RPMI7951 (cell line): ENCODE data around the gene CSF1. TPM values are rescaled to one million over a fixed set of nuclear protein-coding genes. Genes with fewer than 3 reads are reported as not detected.
"Not testable (repeated sequence)": the region's sequence is repeated elsewhere in the genome, so short reads cannot be mapped to it uniquely, and the experiment has no call there.

Experiments used
- DNase-seq: peaks from one replicate; pipeline ENCODE4 v3.0.0-alpha.2; 2012; ENCODE audit warnings: low read depth
- total RNA-seq: library from RNA; depleted of rRNA; stranded (reverse); fragments of >200 nt; shearing (Covaris generic); gene quantifications from 2 replicates; pipeline ENCODE4 v1.2.3, GENCODE V29; 2014

Gene CSF1
- total RNA-seq, 1 experiment from 2014 or later, result 35.4 TPM

DNA sequence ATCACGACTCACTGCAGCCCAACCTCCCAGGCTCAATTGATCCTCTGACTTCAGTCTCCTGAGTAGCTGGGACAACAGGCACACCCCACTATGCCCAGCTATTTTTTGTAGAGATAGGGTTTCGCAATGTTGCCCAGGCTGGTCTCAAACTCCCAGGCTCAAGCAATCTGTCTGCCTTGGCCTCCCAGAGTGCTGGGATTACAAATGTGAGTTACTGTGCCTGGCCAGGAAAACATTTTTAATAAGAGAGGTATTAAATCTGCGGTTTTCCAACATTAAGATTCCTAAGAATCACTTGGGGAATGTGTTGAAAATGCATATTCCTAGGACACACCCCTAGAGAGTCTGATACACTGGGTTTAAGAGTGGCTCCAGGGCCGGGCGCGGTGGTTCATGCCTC is 8.7 kb downstream of the CSF1 start:
- DNase-seq, result no peak

DNA sequence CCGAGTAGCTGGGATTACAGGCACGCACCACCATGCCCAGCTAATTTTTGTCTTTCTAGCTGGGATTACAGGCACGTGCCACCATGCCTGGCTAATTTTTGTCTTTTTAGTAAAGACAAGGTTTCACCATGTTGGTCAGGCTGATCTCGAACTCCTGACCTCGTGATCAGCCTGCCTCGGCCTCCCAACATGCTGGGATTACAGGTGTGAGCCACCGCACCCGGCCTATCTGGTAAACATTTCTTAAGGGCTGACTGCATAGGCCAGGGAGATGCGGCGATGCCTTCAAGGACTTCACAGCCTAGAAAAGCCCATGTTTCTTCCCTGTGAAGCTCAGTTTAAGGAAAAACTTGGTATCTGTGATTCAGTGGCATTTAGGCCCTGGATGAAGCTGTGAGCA is 9.7 kb downstream of the CSF1 start:
- not testable (repeated sequence) for DNase-seq

DNA sequence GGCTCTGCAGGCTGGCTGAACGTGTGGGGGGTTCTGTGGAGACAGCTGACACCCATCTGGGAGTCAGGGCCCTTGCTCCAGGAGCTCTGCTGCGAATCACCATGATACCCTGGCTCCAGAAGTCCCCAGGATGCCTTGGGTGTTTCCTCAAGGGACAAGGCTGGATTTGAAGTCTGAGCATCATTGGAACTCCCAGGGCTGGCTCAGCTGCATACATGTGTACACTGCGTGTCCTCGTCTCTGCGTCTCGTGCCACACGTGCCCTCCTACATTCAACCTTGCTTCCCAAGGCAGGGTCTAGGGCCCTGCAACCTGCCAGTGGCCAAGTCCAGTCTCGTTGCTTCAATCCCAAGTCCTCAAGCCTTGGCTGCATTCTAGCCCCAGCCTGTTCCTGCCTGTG is 11.7 kb downstream of the CSF1 start:
- no peak for DNase-seq

DNA sequence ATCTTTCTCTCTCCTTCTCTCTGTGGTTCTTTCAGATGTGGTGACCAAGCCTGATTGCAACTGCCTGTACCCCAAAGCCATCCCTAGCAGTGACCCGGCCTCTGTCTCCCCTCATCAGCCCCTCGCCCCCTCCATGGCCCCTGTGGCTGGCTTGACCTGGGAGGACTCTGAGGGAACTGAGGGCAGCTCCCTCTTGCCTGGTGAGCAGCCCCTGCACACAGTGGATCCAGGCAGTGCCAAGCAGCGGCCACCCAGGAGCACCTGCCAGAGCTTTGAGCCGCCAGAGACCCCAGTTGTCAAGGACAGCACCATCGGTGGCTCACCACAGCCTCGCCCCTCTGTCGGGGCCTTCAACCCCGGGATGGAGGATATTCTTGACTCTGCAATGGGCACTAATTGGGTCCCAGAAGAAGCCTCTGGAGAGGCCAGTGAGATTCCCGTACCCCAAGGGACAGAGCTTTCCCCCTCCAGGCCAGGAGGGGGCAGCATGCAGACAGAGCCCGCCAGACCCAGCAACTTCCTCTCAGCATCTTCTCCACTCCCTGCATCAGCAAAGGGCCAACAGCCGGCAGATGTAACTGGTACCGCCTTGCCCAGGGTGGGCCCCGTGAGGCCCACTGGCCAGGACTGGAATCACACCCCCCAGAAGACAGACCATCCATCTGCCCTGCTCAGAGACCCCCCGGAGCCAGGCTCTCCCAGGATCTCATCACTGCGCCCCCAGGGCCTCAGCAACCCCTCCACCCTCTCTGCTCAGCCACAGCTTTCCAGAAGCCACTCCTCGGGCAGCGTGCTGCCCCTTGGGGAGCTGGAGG is 12.7 kb downstream of the CSF1 start:
- no peak for DNase-seq

DNA sequence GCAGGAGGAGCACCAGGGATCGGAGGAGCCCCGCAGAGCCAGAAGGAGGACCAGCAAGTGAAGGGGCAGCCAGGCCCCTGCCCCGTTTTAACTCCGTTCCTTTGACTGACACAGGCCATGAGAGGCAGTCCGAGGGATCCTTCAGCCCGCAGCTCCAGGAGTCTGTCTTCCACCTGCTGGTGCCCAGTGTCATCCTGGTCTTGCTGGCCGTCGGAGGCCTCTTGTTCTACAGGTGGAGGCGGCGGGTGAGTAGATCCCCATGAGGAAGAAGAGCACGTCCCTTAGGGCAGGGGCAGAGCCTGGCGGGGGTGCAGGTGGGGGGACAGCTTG is 13.3 kb downstream of the CSF1 start:
- DNase-seq, result no peak

DNA sequence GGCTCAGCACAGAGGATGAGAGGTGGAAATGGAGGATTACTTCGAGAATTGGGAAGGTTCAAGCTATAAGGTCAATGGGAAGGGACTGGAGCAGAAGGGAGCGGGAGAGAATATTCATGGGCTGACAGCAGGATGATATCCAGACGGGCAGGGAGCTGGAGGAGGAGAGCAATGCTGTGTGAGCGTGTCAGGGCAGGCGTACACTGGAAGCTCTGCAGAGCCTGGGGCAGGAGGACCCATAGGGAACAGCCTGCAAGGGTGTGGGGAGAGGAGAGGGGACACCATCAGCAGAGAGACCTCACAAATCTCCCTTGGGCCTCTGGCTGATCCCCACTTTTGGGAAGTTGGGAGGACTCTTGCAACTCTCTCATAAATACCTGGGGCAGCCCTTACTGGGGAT is 13.7 kb downstream of the CSF1 start:
- no peak for DNase-seq

DNA sequence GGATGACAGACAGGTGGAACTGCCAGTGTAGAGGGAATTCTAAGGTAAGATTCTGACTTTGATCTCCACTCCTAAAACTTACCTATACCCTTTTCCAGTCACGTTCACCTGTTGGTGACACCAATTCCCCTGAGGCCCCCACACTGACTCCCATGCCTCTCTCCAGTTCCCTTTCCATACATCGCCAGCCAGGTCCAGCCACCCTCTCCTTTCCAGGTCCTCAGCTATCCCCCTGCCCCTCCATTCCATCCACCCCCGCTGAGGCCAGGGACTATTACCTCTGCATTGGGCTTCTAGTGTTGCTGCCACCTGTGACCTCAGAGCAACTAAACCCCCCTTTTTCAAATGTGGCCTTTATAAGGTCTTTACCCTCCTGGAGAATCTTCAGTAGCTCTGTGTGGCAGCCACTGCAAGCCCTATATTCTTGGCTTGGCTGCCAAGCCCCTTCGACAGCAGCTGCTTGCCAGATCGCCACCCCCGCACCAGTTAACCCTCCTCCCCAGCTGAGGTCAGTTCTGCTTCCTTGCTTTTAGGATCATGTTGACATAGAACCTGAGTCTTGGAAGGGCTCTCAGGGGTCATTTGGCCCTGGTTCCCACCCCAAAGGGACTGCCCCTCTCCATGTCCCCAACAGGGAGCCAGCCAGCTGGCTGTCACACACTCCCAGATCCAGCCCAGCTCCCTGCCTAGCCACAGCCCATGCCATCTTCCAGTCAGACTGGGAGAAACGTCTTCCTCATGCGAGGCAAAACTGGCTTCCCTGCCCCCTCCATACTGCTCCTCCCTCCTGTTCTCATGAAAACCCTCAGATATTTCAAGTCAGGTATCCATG is 14.7 kb downstream of the CSF1 start:
- DNase-seq, result no peak

DNA sequence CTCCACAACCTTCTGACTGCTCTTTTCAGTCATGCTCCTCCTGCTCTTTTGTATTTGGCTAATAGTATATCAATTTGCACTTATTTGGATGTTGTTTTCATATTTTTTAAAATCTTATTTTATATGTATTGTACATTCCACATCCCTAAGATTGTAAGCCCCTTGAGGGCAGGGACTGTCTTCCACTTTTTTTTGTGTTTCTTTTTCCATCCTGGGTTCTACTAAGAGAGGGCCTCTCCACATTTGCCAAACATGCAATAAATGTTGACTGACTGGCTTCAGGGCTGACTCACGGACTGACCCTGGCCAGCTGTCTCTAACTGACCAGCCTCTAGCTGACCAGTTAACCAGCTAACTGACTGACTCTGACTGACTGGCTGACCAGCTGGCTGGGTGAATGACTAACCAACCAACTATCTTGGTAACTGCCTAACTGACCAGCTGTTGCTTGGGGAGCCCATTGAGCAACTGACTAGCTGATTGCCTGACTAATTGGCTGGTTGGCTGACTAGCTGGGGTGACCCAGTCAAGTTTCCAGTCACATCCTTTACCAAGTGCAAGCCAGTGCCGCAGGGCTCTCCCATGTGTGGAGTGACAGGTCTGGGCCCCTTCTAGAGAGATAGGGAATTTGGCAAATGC is 16.1 kb downstream of the CSF1 start:
- DNase-seq, result peak; percentile 96

DNA sequence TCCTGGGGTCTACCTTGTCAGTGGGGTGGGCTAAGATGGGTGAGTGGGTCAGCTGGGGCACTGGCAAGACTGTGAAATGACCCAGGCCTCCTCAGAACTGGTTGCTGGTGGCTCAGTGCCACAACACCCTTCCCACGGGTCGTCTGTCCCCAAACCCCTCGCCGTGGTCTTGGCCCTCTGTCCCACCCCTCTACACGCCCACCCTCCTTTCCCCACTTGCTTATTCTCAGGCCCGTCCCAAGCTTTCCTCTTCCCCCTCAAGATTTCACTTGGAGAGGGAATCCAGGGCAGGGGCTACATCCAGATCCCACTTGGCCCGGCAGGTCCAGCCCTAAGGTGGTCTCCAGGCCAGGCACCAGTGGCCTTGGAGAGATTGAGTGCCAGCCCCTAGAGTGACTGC is 16.7 kb downstream of the CSF1 start:
- DNase-seq, result no peak

DNA sequence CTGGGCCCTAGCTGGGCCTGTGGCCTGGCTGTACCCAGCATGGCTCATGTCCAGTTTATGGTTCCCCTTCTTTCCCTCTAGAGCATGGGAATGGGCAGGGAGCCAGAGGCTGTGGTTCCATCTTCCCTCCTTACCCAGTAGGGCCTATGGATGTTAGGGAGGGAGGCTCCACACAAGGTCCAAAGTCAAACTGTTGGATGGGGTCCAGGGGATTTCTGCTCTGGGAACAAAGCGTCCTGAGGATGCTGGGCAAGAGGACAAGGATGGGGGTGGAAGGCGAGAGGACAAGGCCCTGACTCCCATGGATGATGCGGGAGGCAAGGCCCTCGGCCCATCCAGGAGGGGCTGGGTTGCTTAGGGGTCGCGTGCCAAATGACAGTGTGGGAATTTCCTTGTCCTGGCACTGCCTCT is 17.3 kb downstream of the CSF1 start:
- DNase-seq, result peak; percentile 100

DNA sequence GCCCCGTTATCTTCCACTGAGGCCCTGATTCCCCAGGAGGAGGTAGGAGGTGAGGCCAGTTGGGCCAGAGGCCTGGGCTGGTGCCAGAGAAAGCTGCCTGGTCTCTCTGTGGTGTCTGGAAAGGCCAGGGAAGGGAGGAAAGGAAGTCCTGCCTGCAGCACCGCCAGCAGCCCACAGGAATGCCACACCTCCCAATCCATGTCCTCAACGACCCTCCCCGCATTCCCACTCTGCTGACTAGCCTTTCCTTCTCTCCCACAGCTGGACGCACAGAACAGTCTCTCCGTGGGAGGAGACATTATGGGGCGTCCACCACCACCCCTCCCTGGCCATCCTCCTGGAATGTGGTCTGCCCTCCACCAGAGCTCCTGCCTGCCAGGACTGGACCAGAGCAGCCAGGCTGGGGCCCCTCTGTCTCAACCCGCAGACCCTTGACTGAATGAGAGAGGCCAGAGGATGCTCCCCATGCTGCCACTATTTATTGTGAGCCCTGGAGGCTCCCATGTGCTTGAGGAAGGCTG is 18.0 kb downstream of the CSF1 start:
- peak; percentile 98 for DNase-seq

DNA sequence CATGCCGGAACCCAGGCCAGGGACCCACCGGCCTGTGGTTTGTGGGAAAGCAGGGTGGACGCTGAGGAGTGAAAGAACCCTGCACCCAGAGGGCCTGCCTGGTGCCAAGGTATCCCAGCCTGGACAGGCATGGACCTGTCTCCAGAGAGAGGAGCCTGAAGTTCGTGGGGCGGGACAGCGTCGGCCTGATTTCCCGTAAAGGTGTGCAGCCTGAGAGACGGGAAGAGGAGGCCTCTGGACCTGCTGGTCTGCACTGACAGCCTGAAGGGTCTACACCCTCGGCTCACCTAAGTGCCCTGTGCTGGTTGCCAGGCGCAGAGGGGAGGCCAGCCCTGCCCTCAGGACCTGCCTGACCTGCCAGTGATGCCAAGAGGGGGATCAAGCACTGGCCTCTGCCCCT is 18.5 kb downstream of the CSF1 start:
- DNase-seq, result no peak

DNA sequence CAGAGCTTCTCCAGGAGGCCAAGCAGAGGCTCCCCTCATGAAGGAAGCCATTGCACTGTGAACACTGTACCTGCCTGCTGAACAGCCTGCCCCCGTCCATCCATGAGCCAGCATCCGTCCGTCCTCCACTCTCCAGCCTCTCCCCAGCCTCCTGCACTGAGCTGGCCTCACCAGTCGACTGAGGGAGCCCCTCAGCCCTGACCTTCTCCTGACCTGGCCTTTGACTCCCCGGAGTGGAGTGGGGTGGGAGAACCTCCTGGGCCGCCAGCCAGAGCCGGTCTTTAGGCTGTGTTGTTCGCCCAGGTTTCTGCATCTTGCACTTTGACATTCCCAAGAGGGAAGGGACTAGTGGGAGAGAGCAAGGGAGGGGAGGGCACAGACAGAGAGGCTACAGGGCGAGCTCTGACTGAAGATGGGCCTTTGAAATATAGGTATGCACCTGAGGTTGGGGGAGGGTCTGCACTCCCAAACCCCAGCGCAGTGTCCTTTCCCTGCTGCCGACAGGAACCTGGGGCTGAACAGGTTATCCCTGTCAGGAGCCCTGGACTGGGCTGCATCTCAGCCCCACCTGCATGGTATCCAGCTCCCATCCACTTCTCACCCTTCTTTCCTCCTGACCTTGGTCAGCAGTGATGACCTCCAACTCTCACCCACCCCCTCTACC is 19.1 kb downstream of the CSF1 start:
- no peak for DNase-seq

DNA sequence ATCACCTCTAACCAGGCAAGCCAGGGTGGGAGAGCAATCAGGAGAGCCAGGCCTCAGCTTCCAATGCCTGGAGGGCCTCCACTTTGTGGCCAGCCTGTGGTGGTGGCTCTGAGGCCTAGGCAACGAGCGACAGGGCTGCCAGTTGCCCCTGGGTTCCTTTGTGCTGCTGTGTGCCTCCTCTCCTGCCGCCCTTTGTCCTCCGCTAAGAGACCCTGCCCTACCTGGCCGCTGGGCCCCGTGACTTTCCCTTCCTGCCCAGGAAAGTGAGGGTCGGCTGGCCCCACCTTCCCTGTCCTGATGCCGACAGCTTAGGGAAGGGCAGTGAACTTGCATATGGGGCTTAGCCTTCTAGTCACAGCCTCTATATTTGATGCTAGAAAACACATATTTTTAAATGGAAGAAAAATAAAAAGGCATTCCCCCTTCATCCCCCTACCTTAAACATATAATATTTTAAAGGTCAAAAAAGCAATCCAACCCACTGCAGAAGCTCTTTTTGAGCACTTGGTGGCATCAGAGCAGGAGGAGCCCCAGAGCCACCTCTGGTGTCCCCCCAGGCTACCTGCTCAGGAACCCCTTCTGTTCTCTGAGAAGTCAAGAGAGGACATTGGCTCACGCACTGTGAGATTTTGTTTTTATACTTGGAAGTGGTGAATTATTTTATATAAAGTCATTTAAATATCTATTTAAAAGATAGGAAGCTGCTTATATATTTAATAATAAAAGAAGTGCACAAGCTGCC is 19.8 kb downstream of the CSF1 start:
- DNase-seq, result no peak

DNA sequence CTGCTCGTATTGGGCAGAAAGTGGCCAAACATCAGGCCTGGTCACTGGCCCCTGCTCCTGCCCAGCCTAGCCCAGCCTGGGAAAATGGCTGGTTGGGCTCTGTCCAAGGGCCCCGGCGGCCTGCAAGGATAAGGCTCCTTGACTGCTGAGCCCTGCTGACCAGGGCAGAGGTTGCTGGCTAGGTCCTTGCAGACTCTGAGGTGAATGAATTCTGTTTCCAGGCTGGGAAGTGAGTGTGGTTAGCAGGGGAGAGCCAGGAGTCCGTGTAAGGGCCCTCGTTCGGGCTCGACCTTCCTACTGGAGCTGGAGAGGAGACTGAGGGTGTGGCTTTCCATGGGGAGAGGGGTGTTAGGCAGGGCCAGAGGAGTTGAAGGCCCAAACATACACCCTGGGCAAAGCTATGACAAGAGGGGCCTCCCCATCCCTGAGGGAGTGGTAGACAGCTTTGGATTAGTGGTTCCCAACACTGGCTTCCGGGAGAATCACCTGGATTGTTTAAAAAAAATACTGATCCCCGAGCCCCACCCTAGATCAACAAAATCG is 20.6 kb downstream of the CSF1 start:
- DNase-seq, result peak; percentile 92

DNA sequence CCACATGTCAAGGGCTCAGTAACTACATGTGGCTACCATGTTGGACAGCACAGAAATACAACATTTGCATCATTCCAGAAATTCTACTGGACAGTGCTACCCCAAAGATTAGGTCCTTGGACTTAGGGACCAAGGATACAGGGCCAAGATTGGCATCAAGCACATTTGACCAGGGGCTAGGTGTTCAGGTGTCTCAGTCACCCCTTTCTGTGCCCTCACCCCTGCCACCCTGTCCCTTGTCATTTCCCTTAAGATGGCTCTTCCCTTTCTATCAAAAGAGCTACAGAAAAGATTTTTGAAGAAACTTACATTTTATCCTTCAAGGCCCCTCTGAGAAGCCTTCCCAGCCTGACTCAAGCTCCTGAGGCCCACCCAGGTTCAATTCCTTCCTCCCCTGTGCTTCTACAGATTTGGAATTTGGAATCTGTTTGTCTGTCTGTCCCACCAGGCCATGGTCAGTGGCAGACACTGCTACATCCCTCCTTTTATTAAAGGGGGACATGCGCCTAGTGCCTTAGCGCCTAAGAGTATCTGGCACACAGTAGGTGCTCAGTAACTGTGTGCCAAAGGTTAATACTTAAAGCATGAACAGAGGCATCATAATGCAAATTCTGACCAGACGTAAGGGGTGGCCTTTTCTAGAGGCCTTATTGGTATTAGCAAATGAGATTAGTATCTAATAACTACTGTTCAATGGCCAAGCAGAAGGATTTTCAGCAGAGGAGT is 21.4 kb downstream of the CSF1 start:
- DNase-seq, result no peak

DNA sequence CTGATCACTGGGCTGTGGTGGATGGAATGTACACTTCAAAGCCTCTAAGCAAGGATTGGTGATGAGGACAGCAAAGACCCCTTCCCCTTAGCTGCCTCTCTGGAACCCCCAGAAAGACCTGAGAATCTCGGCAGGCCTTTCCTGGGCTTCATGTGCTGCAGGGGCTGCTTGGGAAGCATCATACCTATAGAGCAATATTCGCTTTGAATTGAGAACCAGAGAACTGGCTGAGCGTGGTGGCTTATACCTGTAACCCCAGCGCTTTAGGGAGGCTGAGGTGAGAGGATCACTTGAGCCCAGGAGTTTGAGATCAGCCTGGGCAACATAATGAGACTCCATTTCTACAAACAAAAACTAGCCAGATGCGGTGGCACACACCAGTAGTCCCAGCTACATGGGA is 22.0 kb downstream of the CSF1 start:
- DNase-seq, result no peak

DNA sequence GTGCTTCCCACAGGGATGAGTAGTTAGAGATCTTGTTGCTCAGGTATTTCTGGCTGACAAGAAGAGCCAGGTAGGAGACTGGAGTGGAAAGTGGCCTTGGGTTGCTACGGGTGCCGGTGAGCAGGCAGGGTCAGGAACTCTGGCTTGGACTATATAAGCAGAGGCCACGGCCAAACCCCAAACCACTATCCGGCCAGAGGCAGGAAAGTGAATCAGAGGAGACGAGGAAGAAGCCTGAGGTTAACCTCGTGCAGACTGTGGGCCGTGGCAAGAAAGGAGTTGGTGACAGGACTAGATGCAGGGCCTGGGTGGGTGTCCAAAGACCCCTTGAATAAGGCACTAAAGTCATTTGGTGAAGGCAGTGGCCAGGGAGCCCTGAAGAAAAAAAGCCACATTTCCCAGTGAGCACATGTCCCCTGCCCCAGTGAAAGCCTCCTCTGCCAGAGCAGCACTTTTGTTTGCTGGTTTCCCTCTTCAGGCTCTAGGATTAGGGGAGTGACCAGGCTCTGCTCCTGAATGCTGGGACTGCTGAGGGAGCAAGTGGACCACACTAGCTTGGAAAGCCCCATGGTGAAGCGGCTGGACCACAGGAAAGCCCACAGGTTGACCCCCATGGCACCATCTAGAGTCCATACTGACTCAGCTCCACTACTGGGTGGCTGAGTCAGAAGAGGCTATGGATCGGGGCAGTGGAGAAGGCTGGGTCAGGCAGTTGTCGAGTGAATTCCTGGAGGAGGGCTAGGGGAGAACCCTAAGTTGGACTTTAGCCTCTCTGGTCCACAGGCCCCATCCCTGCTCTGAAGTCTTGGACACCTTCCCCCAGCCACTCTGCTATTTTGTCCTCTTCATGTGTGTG is 23.4 kb downstream of the CSF1 start:
- DNase-seq, result peak; percentile 96

DNA sequence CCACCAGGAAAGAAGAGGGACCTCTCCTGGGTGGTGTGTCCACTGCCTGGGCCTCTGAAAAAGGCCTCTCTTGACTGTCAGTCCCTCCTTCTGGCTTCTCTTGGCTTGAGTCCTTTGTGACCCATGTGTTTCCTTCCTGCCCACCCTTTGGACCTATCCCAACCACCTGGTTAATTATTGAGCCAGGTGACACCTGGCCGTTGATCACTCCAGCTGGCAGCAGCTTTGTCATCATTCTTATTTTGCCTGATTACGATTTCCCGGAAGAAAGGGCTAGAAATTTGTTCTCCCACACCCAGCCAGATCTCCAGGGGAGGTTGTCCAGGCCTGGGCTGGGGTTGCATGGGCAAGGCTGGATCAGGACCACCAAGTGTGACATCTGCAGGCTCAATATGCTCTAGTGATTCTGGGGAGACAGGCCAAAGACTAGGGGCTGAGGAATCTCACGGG is 24.8 kb downstream of the CSF1 start:
- no peak for DNase-seq
